ENCODE measurements around the gene ASF1B.

Gene ASF1B

DNA sequence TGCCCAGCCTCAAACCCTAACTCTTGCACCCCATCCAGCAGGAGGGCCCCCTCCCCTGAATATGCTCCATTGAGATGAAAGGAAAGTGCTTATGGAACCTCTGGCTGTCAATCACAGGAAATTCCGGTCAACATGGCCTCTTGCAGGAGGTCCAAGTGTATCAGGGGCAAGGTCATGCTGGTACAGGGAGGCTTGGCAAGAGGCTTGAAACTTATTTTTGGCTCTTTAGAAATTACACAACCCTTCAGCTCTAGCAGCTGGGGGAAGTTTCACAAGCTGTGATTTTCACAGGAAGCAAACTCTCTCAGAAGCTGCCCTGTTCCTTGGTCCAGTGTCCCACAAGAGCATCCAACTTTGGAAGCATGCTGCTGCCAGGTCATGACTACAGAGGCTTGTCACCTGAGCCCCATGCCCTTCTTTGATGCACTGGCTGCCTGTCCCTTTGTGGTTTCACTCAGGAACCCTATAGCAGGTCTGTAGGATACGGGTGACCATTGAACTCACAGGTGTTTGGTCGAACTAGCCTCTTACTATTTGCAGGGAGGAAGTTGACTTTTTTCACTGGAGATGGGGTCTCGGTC, 8.4 kb downstream of the ASF1B start:
- H3K36me3 Mint-ChIP-seq, result no peaks in the 10 kb centered on the region
- H3K4me3 Mint-ChIP-seq, result no peak overlapping the region
- no peak for ATAC-seq
- no peaks in the 10 kb centered on the region for H3K27me3 Mint-ChIP-seq
- peaks cover 5% of the 10 kb centered on the region for H3K4me1 Mint-ChIP-seq
- no peaks in the 10 kb centered on the region for H3K9me3 Mint-ChIP-seq
- no peak overlapping the region for H3K27ac Mint-ChIP-seq

DNA sequence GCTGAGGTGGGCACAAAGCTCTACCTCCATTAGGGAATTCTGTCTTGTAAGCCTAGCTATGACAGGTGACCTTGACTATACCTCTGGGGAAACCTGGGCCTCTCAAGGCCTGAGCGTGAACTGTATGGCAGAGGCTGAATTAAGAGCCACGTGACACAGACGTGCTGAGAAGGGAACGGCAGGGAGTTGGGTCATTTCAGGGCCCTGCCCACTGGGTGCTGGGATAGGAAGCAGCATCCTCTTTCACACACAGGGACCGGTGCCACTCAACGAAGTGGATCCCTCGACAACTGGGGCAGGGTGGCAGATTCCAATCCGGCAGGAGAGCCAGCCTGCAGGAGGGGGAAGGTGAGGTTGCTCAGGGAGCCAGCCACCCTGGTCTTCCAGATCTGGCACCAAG, 9.2 kb downstream of the ASF1B start:
- Mint-ChIP-seq H3K4me3 (no peak overlapping the region), H3K27ac (no peak overlapping the region), H3K27me3 (no peaks in the 10 kb centered on the region), H3K9me3 (no peaks in the 10 kb centered on the region), H3K36me3 (no peaks in the 10 kb centered on the region), H3K4me1 (peaks cover 5% of the 10 kb centered on the region)
- ATAC-seq, result no peak

DNA sequence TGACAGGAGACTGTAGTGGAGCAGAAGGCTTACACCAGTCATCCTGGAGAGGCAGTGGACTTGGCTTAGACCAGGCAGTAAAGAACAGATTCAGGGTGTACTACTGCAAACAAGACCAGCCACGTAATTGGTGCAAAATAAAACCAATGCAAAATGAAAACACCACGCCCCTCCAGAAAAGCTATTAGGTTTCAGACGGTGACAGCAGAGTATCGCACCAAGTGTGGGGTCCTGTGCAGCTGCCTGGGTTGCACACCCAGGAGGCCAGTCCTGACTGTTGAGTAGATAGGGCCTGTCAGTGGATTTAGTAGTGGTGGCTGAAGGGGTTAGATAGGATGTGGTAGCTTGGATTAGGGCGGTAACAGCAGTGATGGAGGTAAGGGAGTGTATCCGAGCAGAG, 13.5 kb downstream of the ASF1B start:
- Mint-ChIP-seq H3K4me1 (peaks cover 12% of the 10 kb centered on the region), H3K27me3 (no peaks in the 10 kb centered on the region), H3K27ac (peak overlapping the region; percentile 11), H3K9me3 (no peaks in the 10 kb centered on the region), H3K4me3 (no peak overlapping the region), H3K36me3 (no peaks in the 10 kb centered on the region)
- ATAC-seq, result no peak

DNA sequence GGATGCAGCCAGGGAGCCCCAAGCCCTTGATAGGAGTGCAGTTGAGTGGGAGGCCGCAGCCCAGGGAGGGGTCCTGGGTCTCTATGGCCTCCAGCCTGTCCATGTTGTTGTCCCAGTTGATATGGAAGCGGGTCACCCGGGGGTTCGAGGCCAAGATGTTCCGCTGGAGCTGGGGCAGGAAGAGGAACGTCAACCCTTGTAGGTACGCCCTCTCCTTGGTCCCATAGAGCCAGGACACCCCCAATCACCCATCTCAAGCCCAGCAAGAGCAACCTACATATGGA, 15.9 kb downstream of the ASF1B start:
- no peak overlapping the region for H3K4me3 Mint-ChIP-seq
- no peak overlapping the region for H3K27ac Mint-ChIP-seq
- ATAC-seq, result no peak
- H3K36me3 Mint-ChIP-seq, result no peaks in the 10 kb centered on the region
- H3K27me3 Mint-ChIP-seq, result no peaks in the 10 kb centered on the region
- no peaks in the 10 kb centered on the region for H3K9me3 Mint-ChIP-seq
- H3K4me1 Mint-ChIP-seq, result peaks cover 29% of the 10 kb centered on the region

DNA sequence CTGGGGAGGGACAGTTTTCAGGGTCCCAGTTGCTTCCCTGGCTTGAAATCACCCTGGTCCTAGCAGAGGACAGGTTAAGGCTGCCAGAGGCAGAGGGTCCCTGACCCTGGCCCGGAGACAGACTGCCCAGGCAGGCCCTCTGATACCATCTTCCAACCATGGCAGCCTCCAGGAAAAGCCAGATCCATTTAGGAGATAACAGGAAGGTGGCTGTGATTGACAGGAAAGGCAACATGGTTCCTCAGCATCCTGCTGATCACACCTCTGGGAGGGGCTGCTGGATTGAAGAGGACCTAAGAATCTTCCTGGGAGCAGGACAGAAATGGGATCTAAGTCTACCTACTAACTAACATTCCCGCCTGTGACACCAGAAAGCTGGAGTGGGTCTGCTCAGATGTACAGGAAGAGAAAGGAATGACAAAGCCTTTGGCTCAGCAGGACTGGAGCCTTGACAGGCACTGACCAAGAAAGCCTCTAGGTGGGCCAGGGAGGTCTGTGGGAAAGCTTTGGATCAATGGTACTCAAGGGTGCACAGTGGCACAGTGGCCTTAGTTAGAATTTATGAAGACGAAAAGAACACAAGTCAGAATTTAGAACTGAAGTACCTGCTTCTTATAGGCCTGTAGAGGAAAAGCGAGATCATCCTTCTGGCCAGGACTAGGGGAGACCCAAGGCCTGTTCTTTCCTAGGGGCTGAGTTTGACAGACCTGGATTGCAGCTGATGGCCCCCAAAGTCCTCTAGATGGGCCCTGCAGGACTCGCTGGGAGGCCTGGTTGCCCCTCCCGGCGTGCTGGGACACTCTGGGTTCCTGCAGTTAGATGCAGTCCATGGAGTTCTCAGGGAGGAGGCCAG, 16.5 kb downstream of the ASF1B start:
- no peak overlapping the region for H3K4me3 Mint-ChIP-seq
- ATAC-seq, result no peak
- peaks cover 35% of the 10 kb centered on the region for H3K4me1 Mint-ChIP-seq
- no peaks in the 10 kb centered on the region for H3K27me3 Mint-ChIP-seq
- H3K9me3 Mint-ChIP-seq, result no peaks in the 10 kb centered on the region
- no peaks in the 10 kb centered on the region for H3K36me3 Mint-ChIP-seq
- H3K27ac Mint-ChIP-seq, result peak overlapping the region; percentile 5

DNA sequence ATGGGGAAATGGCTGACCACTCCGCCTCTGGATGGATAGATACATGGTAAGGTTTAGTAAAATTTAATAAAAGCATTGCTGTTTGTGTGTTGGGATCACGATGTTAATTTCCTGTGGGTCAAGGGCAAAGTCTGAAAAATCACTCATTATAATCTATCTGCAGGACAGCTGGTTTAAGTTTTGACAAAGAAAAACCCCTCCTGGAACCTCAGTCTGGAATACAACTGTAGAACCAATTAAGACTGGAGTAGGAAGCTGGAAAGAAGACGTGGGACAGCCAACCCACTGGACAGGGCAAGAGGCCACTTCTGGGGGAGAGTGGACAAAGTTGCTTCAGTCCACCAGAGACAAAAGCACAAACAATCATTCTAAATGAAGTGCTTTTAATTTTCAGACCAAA, 17.2 kb downstream of the ASF1B start:
- no peaks in the 10 kb centered on the region for H3K36me3 Mint-ChIP-seq
- peaks cover 40% of the 10 kb centered on the region for H3K4me1 Mint-ChIP-seq
- H3K27ac Mint-ChIP-seq, result peak overlapping the region; percentile 88
- peak overlapping the region; percentile 97 for H3K4me3 Mint-ChIP-seq
- H3K9me3 Mint-ChIP-seq, result no peaks in the 10 kb centered on the region
- no peaks in the 10 kb centered on the region for H3K27me3 Mint-ChIP-seq
- ATAC-seq, result no peak

DNA sequence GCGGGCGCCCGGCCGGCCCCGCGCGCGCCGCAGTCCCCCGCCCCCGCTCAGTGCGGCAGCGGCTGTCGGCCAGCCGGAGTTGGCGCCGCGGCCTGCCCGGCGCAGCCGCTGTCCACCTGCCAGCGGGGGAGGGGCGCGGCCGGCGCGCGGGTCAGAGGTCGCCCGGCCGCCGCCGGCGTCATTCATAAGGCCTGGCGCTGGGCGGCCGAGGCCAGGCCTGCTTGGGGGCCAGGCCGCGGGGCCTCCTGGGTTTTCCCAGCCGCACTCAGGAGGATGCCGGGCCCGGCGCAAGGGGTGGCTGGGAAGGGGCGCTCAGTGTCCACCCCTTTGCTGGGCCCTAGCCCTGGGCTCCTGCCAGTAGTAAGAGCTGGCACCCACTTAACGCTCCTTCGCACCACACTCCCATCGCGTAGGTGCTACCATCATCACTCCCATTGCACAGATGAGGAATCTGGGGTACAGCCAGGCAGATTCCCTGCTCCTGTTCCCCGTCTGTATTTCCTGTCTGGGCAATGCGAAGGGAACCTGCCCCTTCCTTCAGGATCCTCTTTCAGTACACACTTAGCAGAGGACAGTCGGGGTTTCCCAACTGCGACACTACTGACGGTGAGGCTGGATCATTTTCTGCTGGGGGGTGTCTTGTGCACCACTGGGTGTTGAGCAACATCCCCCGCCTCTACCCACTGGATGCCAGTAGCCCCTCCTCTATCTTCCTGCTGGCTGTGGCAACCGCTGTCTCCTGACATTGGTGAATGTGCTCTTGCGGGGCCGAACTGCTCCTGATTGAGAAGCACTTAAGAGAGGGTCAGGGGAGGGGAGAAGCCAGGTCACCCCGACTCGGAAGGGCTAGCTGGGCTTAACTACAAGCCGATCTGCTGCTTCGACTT, 18.0 kb downstream of the ASF1B start:
- peak overlapping the region; percentile 88 for H3K27ac Mint-ChIP-seq
- H3K4me3 Mint-ChIP-seq, result peak overlapping the region; percentile 97
- peaks cover 47% of the 10 kb centered on the region for H3K4me1 Mint-ChIP-seq
- H3K27me3 Mint-ChIP-seq, result no peaks in the 10 kb centered on the region
- no peaks in the 10 kb centered on the region for H3K36me3 Mint-ChIP-seq
- no peaks in the 10 kb centered on the region for H3K9me3 Mint-ChIP-seq
- ATAC-seq, result no peak

DNA sequence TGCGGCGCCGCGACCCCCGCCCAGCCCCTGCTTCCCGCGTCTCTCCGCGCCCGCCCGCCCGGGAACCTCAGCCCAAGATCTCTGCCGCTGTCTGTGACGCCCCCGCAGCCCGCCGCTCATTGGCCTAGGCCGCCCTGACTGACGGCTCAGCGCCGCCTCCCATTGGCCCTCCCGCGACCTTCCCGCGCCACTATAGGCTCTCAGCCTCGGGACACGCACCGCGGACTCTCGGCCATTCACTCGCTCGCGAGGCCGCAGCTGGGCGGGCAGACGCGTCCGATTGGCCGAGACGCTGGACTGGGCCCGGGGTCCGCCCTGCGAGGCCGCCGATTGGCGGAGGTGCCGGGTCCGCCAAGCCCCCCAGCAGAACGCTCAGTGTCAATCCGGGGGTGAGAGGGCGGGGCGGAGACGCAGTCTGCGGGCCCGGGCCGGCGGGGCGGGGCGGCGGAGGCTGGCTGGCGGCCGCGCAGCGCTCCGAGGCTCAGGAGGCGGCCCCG, 18.7 kb downstream of the ASF1B start, which contains the start of gene PRKACA:
Gene PRKACA (minus strand): TSS at position 95 of the 497 bp plus-strand sequence. CDS start 215 bp downstream, outside the sequence.
- H3K27me3 Mint-ChIP-seq, result no peaks in the 10 kb centered on the region
- H3K9me3 Mint-ChIP-seq, result no peaks in the 10 kb centered on the region
- H3K36me3 Mint-ChIP-seq, result no peaks in the 10 kb centered on the region
- peak; percentile 98 for ATAC-seq
- H3K4me3 Mint-ChIP-seq, result peak within 1 kb of the TSS; percentile 97
- peak within 1 kb of the TSS; percentile 88 for H3K27ac Mint-ChIP-seq
- H3K4me1 Mint-ChIP-seq, result peaks cover 47% of the 10 kb centered on the region

DNA sequence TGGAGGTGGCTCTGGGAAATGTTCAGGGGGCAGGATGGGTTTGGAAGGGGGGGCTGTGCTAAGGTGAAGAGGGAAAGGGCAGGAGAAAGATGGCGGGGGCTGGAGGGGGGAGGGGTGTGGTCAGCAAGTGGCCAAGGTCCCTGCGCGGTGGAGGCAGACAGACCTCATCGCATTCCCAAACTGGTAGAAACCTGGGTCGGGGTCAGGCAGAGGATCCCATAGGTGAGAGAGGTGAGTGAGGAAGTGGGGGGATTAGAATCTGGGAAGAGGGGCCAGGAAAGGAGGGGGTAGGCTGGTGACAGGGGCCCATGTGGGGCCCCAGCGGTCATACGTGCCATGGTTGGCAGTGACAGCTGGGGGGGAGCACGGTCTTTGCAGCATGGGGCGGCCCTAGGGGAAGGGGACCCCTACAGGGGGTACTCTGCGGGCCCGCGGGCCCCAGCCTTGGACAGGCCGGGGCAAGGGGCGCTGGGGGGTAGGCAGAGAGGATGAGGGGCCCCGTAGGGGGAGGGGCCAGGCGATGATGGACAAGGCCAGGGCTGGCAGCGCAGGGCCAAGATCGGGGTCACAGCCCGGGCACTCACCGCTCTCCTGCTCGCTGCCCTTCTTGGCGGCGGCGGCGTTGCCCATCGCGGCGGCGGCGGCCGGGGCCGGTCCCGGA, 19.3 kb downstream of the ASF1B start:
- H3K27ac Mint-ChIP-seq, result peak overlapping the region; percentile 80
- H3K9me3 Mint-ChIP-seq, result no peaks in the 10 kb centered on the region
- no peaks in the 10 kb centered on the region for H3K27me3 Mint-ChIP-seq
- H3K4me1 Mint-ChIP-seq, result peaks cover 47% of the 10 kb centered on the region
- H3K4me3 Mint-ChIP-seq, result peak overlapping the region; percentile 91
- ATAC-seq, result peak; percentile 26
- no peaks in the 10 kb centered on the region for H3K36me3 Mint-ChIP-seq

DNA sequence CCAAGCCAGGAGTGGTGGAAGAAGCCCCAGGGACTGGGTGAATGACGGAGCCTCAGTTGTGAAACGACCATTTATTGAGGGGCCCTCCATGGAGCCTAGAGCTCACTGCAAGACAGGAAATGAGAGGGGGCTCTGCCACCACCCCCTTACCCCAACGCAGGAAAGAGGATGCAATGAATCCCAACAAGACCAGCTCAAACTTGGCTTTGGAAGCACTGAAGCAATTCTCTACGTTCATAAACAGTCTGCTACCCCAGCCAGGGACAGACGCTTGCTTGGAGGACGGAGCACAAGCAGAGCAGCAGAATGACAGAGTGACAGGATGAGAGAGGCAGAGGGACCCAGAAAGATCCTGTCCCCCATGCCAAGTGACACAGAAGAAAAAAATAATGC, 19.9 kb downstream of the ASF1B start:
- Mint-ChIP-seq H3K9me3 (no peaks in the 10 kb centered on the region), H3K27ac (peak overlapping the region; percentile 80)
- ATAC-seq, result no peak

DNA sequence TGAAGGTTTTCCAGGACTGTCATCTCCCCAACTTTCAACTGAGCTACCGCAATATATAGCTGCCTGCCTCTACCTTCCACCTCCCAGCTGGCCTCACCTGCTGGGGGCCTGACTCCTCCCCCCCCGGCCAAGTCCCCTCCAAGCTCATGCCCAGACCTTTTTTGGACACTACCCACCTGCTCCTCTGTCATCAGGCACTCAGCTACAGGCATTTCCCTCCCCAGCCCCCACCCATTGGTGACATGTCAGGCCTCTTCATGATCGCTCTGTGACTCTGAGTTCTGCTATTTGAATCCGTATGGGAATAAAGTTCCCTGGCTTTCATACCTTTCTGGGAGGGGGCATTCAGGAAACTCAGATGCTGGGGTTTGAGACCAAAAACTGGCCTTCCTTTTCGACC, 20.6 kb downstream of the ASF1B start:
- H3K27me3 Mint-ChIP-seq, result no peaks in the 10 kb centered on the region
- H3K4me3 Mint-ChIP-seq, result peak overlapping the region; percentile 91
- H3K9me3 Mint-ChIP-seq, result no peaks in the 10 kb centered on the region
- ATAC-seq, result no peak
- H3K4me1 Mint-ChIP-seq, result peaks cover 47% of the 10 kb centered on the region
- no peak overlapping the region for H3K27ac Mint-ChIP-seq
- no peaks in the 10 kb centered on the region for H3K36me3 Mint-ChIP-seq

More for the DNA sequence above, 19.9 kb downstream of the ASF1B start:
- H3K27me3 Mint-ChIP-seq, result no peaks in the 10 kb centered on the region
- H3K36me3 Mint-ChIP-seq, result no peaks in the 10 kb centered on the region
- H3K4me1 Mint-ChIP-seq, result peaks cover 47% of the 10 kb centered on the region
- H3K4me3 Mint-ChIP-seq, result peak overlapping the region; percentile 91

DNA sequence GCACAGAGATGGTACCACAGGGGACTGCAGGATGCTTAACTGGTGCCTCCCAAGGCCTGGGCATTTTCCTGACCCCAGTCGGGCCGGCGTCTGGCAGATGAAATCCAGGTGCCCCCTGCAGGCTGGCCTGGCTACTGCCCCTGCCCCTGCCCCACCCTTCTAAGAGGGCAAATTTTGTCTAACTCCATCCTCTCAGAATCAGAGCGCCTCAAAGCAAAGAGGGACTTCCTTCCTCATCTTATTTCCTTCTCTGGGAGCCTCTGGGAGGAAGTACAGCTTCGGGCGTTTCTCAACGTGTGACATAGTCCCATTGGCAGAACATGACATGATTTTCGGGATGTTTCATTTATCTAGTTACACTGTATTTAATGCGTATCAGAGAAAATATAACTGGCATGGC, 21.5 kb downstream of the ASF1B start:
- ATAC-seq, result no peak
- Mint-ChIP-seq H3K9me3 (no peaks in the 10 kb centered on the region), H3K27me3 (no peaks in the 10 kb centered on the region), H3K4me1 (peaks cover 47% of the 10 kb centered on the region), H3K36me3 (no peaks in the 10 kb centered on the region), H3K27ac (no peak overlapping the region), H3K4me3 (no peak overlapping the region)

DNA sequence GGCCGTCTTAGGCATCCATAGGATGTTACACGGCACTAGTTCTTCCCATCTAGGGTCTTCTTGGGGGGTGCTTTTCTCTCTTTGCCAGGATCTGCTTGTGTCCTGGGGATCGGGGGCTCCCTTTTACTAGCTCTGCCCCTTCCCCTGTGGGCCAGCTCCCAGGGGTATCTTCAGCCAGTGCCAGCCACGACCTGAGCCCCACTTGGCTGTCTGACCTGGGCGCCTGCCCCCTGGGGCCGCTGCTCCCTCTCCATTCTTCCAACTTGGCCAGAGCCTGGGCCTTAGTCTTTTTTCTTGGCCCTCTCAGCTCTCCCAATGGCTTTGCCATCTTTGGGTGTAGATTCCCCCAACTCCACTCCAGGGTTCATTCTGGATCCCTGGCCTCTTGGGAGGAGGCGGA, 21.9 kb downstream of the ASF1B start:
- no peaks in the 10 kb centered on the region for H3K27me3 Mint-ChIP-seq
- H3K4me1 Mint-ChIP-seq, result peaks cover 47% of the 10 kb centered on the region
- no peaks in the 10 kb centered on the region for H3K9me3 Mint-ChIP-seq
- no peaks in the 10 kb centered on the region for H3K36me3 Mint-ChIP-seq
- no peak for ATAC-seq
- no peak overlapping the region for H3K27ac Mint-ChIP-seq
- no peak overlapping the region for H3K4me3 Mint-ChIP-seq

DNA sequence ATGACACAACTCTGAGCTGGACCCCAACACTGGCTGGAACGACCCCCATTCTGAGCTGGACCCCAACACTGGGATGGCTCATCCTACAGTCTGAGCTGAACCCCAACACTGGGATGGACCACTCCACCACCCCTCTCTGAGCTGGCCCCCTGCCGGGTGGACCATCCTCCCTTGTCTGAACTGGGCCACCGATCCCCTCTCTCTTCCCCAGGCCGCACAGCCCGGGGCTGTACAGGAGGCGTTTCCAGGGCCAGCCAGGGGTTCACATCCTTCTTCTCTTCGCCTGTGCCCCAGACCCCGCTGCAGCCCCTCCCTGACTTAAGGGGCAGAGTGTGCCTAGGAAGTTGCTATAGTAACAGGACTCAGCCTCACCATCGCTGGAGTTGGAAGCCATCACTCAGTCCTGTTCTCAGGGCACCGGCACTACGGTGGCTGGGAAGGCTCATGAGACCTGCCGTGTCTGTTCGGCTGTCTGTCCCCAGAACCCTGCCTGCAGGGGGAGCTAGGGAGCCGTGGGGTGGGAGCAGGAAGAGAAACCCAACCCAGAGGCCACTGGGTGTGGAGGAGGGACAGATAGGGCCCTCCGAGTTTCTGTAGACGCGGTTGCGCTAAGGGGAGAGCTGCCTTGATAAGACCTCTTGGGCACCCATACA, 22.5 kb downstream of the ASF1B start:
- Mint-ChIP-seq H3K9me3 (no peaks in the 10 kb centered on the region), H3K27me3 (no peaks in the 10 kb centered on the region), H3K4me1 (peaks cover 43% of the 10 kb centered on the region), H3K4me3 (no peak overlapping the region), H3K27ac (no peak overlapping the region), H3K36me3 (no peaks in the 10 kb centered on the region)
- no peak for ATAC-seq
